Aorta (tissue), 5 donors: ENCODE data around the gene GPR25. TPM values are rescaled to one million over a fixed set of nuclear protein-coding genes. Genes with fewer than 3 reads are reported as not detected.

ENCODE experiments used
- ATAC-seq: fragments of 200-7000 bp; cut with Tn5 transposase; one replicate; pipeline ENCODE4 v1.9.1; 2022; ENCODE audit warnings: moderate library complexity; ENCODE audit not compliant: low FRiP score
- DNase-seq, 2 donors: peaks; one replicate each; pipeline ENCODE4 v3.0.0-alpha.2; 2020
- H3K27ac ChIP-seq, 2 donors: one replicate each; pipeline ENCODE4 v1.5.1; 2013; ENCODE audit warnings: low read length in 2 of 2, mild to moderate bottlenecking in 2 of 2, moderate library complexity in 2 of 2, control low read depth in 1 of 2, inconsistent platforms in 1 of 2, low read depth in 1 of 2
- H3K27me3 ChIP-seq, 2 donors: one replicate each; pipeline ENCODE4 v1.6.1; 2013; ENCODE audit warnings: control low read depth in 1 of 2, low read length in 1 of 2, mild to moderate bottlenecking in 1 of 2, moderate library complexity in 1 of 2; ENCODE audit not compliant: insufficient read depth in 2 of 2, control insufficient read depth in 1 of 2
- H3K36me3 ChIP-seq, 2 donors: one replicate each; pipeline ENCODE4 v1.6.1; 2013; ENCODE audit warnings: control low read depth in 1 of 2, low read length in 1 of 2, mild to moderate bottlenecking in 1 of 2; ENCODE audit not compliant: insufficient read depth in 2 of 2, control insufficient read depth in 1 of 2
- H3K4me1 ChIP-seq, 2 donors: one replicate each; pipeline ENCODE4 v1.6.1; 2013; ENCODE audit warnings: low read length in 2 of 2, control low read depth in 1 of 2, mild to moderate bottlenecking in 1 of 2, moderate library complexity in 1 of 2; ENCODE audit not compliant: insufficient read depth in 2 of 2, control insufficient read depth in 1 of 2
- H3K4me3 ChIP-seq, 2 donors: one replicate each; pipeline ENCODE4 v1.5.1; 2013; ENCODE audit warnings: low read length in 2 of 2, control low read depth in 1 of 2, mild to moderate bottlenecking in 1 of 2
- H3K9me3 ChIP-seq: one replicate; pipeline ENCODE4 v1.6.1; 2013; ENCODE audit warnings: mild to moderate bottlenecking, low read length; ENCODE audit not compliant: control insufficient read depth
- WGBS, 2 donors: extraction: QIAGEN DNeasy Blood & Tissue Kit; methylation state at CpG; one replicate each; pipeline ENCODE4 v1.1.7; 2013; 5-methylcytosine and 5-hydroxymethylcytosine counted together
- intact Hi-C, 2 donors: fragments of 100-400 bp; cut with DNase I; formaldehyde crosslinking; loops; one replicate each; pipeline versions ENCODE4 v1.14.2 to v1.15.0; 2022
- polyA plus RNA-seq, 2 donors: library from polyadenylated mRNA; stranded (reverse); fragments of 200-250 nt; gene quantifications; one replicate each; pipeline ENCODE4 v1.2.3, GENCODE V29; 2013
- total RNA-seq, 2 donors: library from RNA; stranded (reverse); fragmentation: NEBNext Ultra II Directional; extraction: Animal tissue kit (Norgen Biotek cat#: 25700); gene quantifications; one replicate each; pipeline ENCODE4 v1.2.1, GENCODE V29; 2021
- donor health status: healthy with polysubstance abuse.
- donor health status: Bipolar disorder and iron deficiency.
- donor health status: DM: no; HTN: no; CAD: no.
- donor health status: DM: no; HTN: no; CAD: no.
- donor health status: DM: yes; HTN: yes; CAD: no.

The GPR25 gene
- total and polyA plus RNA-seq, 4 donors: not detected

DNA sequence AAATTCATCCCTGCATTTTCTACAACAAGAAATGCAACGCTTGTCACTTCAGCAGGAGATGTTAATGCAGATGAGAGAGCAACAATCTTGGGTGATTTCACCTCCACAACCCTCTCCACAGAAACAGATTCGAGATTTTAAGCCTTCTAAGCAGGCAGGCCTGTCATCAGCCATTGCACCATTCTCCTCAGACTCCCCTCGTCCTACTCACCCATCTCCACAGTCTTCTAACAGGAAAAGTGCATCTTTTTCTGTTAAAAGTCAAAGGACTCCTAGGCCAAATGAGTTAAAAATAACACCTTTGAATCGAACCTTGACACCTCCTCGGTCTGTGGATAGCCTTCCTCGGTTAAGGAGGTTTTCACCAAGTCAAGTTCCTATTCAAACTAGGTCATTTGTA, 23.4 kb upstream of the GPR25 start:
- 84 to 90% methylated on average over 6 of the region's 6 CpGs for whole genome bisulfite sequencing, 2 donors
- Histone ChIP-seq H3K36me3 (peaks cover 8 to 10% of the 10 kb centered on the region in 2 donors), H3K9me3 (no peaks in the 10 kb centered on the region), H3K27me3 (no peaks in the 10 kb centered on the region), H3K27ac (no peak overlapping the region), H3K4me3 (no peak overlapping the region), H3K4me1 (no peaks in the 10 kb centered on the region)
- no peak for ATAC-seq
- no peak for DNase-seq
- intact Hi-C loops: no loop called here

DNA sequence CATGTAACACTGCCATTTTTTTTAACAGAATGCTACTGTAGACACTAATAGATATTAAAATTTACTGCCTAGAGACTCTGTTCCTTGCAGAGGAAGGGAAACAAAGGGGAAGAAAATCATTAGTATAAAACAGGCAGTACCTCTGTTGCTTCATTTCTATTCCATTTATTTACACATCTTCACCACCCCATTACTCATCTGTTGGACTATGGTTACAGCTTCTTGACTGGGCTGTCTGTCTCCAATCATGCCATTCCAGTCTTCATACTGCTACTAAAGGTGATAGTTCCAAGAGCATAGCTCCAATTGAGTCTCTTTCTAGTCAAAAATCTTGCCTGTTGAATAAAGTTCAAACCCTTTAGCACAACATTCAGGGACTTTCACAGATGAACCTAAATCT, 22.2 kb upstream of the GPR25 start:
- ATAC-seq: no peak
- DNase-seq: no peak
- intact Hi-C loops: no loop called here
- no peaks in the 10 kb centered on the region for H3K4me1 ChIP-seq
- H3K27me3 ChIP-seq: no peaks in the 10 kb centered on the region
- H3K36me3 ChIP-seq: peaks cover 6 to 7% of the 10 kb centered on the region in 2 donors
- H3K9me3 ChIP-seq: no peaks in the 10 kb centered on the region
- H3K4me3 ChIP-seq: no peak overlapping the region
- no peak overlapping the region for H3K27ac ChIP-seq

DNA sequence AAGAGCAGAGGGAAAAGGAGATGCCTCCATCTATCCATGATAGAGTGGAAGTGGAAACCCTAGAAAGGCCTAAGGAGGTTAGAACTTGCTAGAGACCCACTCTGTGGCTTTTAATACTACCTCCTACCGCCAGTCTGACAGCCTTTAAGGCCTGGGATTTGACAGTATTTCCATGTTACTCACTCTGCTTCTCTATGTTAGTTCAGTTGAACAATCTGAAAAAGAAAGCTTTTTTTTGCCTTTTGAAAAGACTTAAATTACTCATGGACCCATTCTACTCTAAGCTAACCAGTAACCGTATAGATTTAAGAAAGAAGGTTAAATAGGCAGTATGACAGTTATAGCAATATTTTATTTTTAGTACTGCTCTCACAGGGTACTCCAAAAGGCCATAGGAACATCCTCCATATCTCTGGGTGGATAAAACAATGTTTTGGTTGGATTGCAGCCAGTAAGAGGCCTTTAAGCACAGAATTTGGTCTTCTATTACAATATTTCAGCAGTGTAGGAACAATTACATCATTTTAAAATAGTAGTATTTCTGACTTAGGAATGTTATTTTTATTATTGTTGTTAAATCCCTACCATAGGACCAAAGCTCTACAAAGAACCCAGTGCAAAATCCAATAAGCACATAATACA, 15.9 kb upstream of the GPR25 start:
- 60 to 66% methylated on average over 2 of the region's 2 CpGs for WGBS, 2 donors
- no peak overlapping the region for H3K27ac ChIP-seq
- no peak for ATAC-seq

DNA sequence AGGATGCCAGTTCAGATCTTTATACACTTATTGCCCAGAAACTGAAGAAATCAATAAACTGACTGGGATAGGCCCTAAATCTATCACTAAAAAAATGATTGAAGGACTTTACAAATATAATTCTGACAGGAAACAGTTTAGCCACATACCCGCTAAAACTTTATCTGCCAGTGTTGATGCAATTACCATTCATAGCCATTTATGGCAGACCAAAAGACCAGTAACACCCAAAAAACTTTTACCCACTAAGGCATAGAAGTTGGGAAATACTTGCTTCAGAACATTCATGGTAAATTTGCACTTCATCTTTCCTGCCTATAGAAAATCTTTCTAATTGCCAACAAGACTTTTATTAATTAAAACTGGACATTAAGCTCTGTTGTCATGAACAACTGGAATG, 15.0 kb upstream of the GPR25 start:
- 85 to 96% methylated on average over 1 of the region's 1 CpG for WGBS, 2 donors
- intact Hi-C loops: no loop called here
- no peaks in the 10 kb centered on the region for H3K9me3 ChIP-seq
- ATAC-seq (no peak), DNase-seq (no peak)
- peaks cover 8% of the 10 kb centered on the region in 2 donors for H3K36me3 ChIP-seq
- no peaks in the 10 kb centered on the region for H3K4me1 ChIP-seq
- no peaks in the 10 kb centered on the region for H3K27me3 ChIP-seq
- H3K4me3 ChIP-seq: no peak overlapping the region
- no peak overlapping the region for H3K27ac ChIP-seq

More for the DNA sequence above, 15.9 kb upstream of the GPR25 start:
- DNase-seq: no peak
- Histone ChIP-seq H3K4me1 (no peaks in the 10 kb centered on the region), H3K27me3 (no peaks in the 10 kb centered on the region), H3K9me3 (no peaks in the 10 kb centered on the region), H3K4me3 (no peak overlapping the region), H3K36me3 (peaks cover 5 to 8% of the 10 kb centered on the region in 2 donors)
- intact Hi-C loops: no loop called here

DNA sequence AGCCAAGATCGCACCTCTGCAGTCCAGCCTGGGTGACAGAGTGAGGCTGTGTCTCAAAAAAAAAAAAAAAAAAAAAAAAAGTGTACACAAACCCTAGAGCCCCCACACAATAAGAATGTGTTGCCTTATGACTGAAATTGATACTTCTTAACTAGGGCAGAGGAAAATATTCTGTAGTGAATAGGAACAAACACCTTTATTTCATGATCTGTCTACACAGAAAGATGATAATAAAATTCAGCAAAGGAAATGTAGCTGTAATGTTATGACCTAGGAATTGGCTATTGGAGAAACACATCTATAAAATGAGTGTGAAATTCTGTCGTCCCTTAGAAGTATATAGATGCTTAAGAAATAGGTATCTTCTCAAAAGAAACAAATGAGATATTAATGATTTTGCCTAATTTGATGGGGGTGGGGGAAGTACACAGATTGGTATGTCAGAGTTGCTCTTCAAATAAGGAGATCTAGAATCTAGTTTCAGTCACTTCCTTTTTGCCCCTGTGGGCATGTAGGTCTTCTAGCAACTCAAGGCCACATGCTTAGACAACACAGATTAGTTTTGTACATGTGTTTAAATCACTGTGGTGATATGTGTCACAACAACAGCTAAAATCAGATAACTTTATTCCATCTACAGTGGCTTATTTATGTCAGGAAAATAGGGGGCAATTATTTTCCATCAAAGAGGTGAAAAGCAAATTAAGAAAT, 10.7 kb upstream of the GPR25 start:
- Histone ChIP-seq H3K9me3 (no peaks in the 10 kb centered on the region), H3K4me3 (no peak overlapping the region), H3K4me1 (no peaks in the 10 kb centered on the region), H3K27me3 (no peaks in the 10 kb centered on the region), H3K36me3 (peaks cover 0 to 3% of the 10 kb centered on the region in 2 donors), H3K27ac (no peak overlapping the region)
- ATAC-seq: no peak
- 92 to 94% methylated on average over 2 of the region's 2 CpGs for whole genome bisulfite sequencing, 2 donors
- no peak for DNase-seq
- intact Hi-C loops: no loop called here

DNA sequence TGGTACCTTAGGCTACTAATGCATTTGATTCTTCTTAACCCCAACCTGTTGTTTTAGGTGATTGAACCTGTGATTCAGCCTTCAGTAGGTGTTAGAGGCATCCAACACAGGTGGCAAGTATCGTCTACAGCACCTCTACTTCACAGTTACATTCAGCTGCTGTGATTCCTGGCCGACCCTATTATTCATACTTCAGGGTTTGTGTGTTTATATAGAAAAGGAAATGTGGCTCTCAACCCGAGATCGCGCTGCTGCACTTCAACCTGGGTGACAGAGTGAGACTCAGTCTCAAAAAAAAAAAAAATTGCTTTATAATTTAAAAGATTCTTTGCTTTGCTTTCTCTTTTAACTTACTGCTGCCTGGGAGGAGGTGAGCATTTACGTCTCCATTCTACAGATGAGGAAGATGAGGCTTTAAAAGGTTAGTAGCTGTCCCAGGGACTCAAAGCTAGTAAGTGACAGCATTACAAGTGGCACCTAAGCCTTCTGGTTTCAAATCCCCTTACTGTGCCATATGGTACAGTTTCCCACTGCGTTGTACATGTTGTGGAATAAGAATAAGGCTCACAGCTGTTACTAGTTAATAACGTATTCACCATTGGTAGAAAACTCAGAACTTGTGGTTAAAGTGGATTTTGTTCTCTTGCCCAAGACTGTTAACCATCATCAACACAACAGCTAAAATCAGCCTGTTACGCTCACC, 9.9 kb upstream of the GPR25 start:
- Histone ChIP-seq H3K9me3 (no peaks in the 10 kb centered on the region), H3K4me3 (no peak overlapping the region), H3K36me3 (peaks cover 0 to 3% of the 10 kb centered on the region in 2 donors), H3K27ac (no peak overlapping the region), H3K4me1 (no peaks in the 10 kb centered on the region), H3K27me3 (no peaks in the 10 kb centered on the region)
- ATAC-seq (no peak), DNase-seq (no peak)
- WGBS, 2 donors: 92 to 93% methylated on average over 9 of the region's 9 CpGs
- intact Hi-C loops: no loop called here

DNA sequence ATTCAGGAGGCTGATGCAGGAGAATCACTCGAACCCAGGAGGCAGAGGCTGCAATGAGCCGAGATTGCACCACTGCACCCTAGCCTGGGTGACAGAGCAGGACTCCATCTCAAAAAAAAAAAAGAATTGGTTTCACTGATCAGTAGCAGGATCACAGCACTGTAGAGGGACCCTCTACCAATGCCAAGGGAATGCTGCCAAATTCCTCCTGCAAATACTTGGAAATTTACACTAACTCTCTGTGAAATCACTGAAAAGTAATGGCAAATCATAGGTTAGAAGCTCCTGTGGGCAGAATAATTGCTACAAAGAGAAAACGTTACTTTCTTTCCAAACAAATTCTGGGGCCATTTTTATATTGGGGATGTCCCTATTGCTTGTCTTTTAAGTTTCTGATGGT, 6.7 kb upstream of the GPR25 start:
- Histone ChIP-seq H3K27me3 (no peaks in the 10 kb centered on the region), H3K27ac (no peak overlapping the region), H3K4me1 (no peaks in the 10 kb centered on the region), H3K9me3 (no peaks in the 10 kb centered on the region), H3K36me3 (peaks cover 0 to 3% of the 10 kb centered on the region in 2 donors), H3K4me3 (no peak overlapping the region)
- 66 to 76% methylated on average over 3 of the region's 3 CpGs for WGBS, 2 donors
- DNase-seq: no peak
- ATAC-seq: no peak
- intact Hi-C loops: no loop called here

DNA sequence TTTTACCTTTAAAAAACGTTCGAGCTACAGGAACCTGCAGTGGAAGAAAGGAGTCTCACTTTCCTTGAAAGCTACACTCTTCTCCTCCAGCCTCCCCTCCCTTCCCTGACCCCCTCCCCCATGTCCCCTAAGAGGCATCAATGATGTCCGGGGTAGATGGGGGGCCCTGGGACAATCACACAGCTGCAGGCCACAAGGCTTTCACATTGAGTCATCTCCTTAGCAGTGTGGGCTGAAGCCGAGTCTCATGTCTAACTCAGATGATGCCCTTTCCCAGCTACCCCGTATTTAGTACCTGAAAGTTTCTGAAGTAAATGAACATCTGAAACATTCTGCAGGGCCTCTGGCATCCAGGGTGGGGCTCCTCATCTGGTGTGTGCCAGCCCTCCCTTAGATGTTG, 6.3 kb upstream of the GPR25 start:
- Histone ChIP-seq H3K9me3 (no peaks in the 10 kb centered on the region), H3K4me1 (no peaks in the 10 kb centered on the region), H3K27ac (no peak overlapping the region), H3K27me3 (no peaks in the 10 kb centered on the region), H3K36me3 (peaks cover 0 to 3% of the 10 kb centered on the region in 2 donors), H3K4me3 (no peak overlapping the region)
- DNase-seq (no peak), ATAC-seq (no peak)
- intact Hi-C loops: no loop called here
- WGBS, 2 donors: 32 to 40% methylated on average over 5 of the region's 5 CpGs
